BE2C (cell line): Measurements from ENCODE around the gene CSN2.

Experiments
- DNase-seq: peaks from one replicate; pipeline ENCODE4 v3.0.0-alpha.2; 2020
- H3K27me3 ChIP-seq: fragments of 250-450 bp; sonication (Bioruptor Pico); 2 replicates; pipeline ENCODE4 v1.5.1; 2020; ENCODE audit warnings: mild to moderate bottlenecking
- H3K36me3 ChIP-seq: fragments of 250-450 bp; sonication (Bioruptor Pico); 2 replicates; pipeline ENCODE4 v1.5.1; 2020; ENCODE audit warnings: mild to moderate bottlenecking
- H3K4me1 ChIP-seq: fragments of 250-450 bp; sonication (Bioruptor Pico); 2 replicates; pipeline ENCODE4 v1.5.1; 2020
- H3K4me3 ChIP-seq: 2 replicates; pipeline ENCODE4 v1.5.1; 2011; ENCODE audit warnings: low read depth, low read length
- H3K9me3 ChIP-seq: fragments of 250-450 bp; sonication (Bioruptor Pico); 2 replicates; pipeline ENCODE4 v1.5.1; 2020
- CTCF ChIP-seq: IDR thresholded peaks from 2 replicates; pipeline ENCODE4 v1.5.1; 2012; ENCODE audit warnings: mild to moderate bottlenecking, low read depth, low read length

CSN2 gene

GRCh38 chr4:69920874-69921273 is 44.7 kb downstream of the CSN2 start:
- no peak overlapping the region for H3K4me3 ChIP-seq
- H3K36me3 ChIP-seq: no peaks in the 10 kb centered on the region
- H3K4me1 ChIP-seq: no peaks in the 10 kb centered on the region
- no peak for TF ChIP-seq CTCF
- DNase-seq: no peak
- no peaks in the 10 kb centered on the region; the same call in 1 of the 2 replicates for H3K9me3 ChIP-seq
- no peaks in the 10 kb centered on the region for H3K27me3 ChIP-seq

- H3K27me3 ChIP-seq: no peaks in the 10 kb centered on the region
- H3K9me3 ChIP-seq: no peaks in the 10 kb centered on the region
- H3K4me3 ChIP-seq: no peak overlapping the region
- no peaks in the 10 kb centered on the region for H3K4me1 ChIP-seq
- H3K36me3 ChIP-seq: no peaks in the 10 kb centered on the region
- DNase-seq: no peak
- TF ChIP-seq CTCF: no peak
Measured at GRCh38 chr4:69910016-69910782, 55.3 kb downstream of the CSN2 start.

GRCh38 chr4:69909195-69909594 is 56.3 kb downstream of the CSN2 start:
- Histone ChIP-seq H3K9me3 (no peaks in the 10 kb centered on the region), H3K4me3 (no peak overlapping the region), H3K27me3 (no peaks in the 10 kb centered on the region), H3K4me1 (no peaks in the 10 kb centered on the region), H3K36me3 (no peaks in the 10 kb centered on the region)
- no peak for DNase-seq
- TF ChIP-seq CTCF: no peak

- DNase-seq: no peak
- no peak for TF ChIP-seq CTCF
- no peak overlapping the region for H3K4me3 ChIP-seq
- no peaks in the 10 kb centered on the region for H3K4me1 ChIP-seq
- no peaks in the 10 kb centered on the region for H3K36me3 ChIP-seq
- no peaks in the 10 kb centered on the region for H3K9me3 ChIP-seq
- H3K27me3 ChIP-seq: no peaks in the 10 kb centered on the region
Measured at GRCh38 chr4:69907151-69907550, 58.4 kb downstream of the CSN2 start.
